Fibroblast of skin of abdomen (primary cell): ENCODE measurements around the gene WDR59.
"Not testable (repeated sequence)": the region's sequence is repeated elsewhere in the genome, so short reads cannot be mapped to it uniquely, and the experiment has no call there.

ENCODE experiments used
- DNase-seq: peaks from one replicate; pipeline ENCODE4 v3.0.0-alpha.2; 2013

Gene WDR59

DNA sequence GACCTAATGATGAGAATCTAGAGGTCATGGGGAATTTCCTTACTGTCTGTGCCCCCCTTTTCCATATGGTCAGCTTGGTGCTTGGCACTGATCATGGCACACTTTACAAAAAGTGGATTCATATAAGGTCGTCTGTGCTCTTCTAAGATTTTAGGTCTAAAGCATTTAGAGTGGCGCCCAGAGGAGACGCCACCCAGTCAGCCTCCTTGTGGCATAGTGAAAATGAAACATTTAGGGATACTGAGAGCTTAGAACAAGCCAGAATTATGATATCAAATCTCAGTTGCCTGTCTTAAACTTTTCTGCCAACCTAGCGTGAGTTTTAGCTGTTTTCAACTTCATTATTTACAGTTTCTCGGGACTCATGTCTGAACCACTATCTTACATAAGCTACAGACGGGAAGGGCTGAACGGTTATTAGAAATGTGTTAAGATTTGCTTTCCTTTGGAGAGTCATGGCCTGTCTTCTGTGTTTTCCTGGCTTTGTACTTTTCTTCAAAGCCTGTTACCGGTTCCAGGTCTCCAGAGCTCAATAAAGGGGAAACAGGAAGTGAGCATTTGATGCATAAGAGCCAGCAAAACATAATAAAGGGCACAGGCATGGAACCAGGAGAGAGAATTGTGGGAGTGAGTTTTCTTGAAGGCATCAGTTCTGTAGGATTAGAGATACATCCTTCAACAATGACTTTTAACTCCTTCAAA, 27.6 kb upstream of the WDR59 start:
- no peak for DNase-seq

DNA sequence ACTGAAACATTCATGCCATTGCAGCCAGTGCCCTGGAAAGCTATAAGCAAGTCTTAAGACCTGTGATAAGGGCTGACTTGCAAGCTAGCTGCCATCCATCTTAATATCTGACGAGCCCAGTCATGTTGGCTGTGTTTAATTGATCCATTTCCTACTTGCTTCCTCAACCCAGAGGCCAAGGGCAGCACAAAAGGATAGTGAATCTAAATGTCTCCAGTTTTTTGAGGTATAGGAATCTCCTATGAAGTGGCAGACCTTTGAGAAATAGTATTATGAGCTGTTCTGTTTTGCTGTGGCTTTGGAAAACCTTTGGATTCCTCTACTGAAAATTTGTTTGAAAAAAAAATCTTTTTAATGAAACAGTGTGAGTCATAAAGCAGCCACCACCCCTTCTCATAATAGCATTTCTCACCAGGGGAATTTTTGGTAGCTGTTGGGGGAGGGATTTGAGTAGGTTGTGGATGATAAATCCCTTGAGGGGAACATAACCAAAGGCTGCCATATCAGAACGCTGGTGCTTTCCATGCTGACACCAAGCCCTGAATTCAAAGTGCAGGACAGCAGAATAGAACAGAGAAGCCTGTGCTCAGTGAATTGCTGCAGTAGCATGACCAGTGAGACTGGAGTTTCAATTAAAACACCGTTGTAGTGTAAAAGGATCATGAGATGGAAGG, 26.8 kb upstream of the WDR59 start:
- peak; percentile 91 for DNase-seq

DNA sequence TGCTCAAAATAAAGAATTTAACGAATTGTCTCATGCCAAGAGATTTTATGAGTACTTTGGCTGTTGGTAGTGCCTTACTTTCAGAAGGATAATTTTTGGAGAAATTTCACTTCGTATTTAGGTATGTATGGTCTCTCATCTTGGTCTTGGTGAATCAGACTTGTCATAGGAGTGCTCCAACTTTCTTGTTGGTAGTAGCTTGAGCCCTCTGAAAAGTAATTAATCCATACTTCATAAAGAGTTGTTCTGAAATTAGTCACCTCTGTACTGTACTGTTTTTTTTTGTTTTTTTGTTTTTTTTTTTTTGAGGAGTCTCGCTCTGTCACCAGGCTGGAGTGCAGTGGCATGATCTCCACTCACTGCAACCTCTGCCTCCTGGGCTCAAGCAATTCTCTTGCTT, 25.5 kb upstream of the WDR59 start:
- DNase-seq = no peak

DNA sequence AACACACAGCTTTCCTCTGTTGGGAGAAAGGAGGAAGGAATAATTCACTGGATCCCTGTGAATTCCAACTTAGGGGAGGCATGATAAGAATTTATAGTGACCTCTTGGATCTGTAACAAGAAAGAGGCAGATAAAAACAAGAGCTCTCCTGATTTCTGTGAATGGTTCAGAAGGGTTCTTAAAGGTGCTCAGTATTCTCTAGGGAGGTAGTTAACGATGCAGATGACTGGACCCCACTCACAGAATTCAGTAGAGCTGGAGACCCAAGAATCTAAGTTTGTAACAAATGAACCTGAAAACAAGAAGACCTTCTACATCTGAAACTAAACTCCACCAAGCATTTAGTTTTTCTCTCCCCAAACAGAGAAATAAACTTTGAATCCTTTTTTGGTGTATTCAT, 22.5 kb upstream of the WDR59 start:
- DNase-seq = no peak

DNA sequence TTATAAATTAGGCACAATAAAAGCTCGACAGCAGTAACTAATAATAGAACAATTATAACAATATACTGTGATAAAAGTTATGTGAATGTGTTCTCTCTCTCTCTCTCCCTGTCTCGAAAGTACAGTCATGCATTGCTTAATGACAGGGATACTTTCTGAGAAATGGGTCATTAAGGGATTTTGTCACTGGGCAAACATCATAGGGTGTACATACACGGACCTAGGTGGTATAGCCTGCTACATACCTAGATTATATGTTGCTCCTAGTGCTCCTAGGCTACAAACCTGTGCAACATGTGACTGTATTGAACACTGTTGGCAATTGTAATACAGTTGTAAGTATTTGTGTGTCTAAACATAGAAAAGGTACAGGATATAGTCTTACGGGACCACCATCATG, 20.8 kb upstream of the WDR59 start:
- DNase-seq = no peak

DNA sequence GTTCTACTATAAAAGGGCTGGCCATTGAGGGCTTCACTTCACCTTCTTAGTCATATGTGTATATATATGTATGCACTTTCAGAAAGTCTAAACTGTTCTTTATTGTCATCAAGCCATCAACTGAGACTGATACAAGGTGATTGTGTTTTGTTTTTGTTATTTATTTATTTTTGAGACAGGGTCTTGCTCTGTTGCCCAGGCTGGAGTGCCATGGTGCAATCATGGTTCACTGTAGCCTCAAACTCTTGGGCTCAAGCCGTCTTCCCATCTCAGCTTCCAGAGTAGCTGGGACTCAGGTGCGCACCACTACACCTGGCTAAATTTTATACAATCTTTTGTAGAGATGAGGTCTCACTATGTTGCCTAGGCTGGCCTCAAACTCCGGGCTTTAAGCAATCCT, 19.5 kb upstream of the WDR59 start:
- DNase-seq = no peak

DNA sequence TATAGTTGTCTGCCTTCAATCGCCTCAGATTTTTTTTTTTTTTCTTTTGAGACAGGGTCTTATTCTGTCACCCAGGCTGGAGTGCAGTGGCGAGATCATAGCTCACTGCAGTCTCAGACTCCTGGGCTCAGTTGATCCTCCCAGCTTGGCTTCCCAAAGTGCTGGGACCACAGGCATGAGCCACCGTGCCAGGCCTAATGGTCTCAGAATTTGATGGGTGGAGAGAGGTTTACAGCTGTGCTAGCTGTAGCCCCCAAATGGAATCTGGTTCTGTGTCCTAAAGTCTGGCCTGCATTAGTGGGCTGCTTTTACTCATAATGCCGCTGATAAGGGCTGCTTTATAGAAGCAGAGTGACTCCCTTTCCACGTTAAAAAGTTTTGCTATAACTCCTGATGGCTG, 19.0 kb upstream of the WDR59 start:
- no peak for DNase-seq

DNA sequence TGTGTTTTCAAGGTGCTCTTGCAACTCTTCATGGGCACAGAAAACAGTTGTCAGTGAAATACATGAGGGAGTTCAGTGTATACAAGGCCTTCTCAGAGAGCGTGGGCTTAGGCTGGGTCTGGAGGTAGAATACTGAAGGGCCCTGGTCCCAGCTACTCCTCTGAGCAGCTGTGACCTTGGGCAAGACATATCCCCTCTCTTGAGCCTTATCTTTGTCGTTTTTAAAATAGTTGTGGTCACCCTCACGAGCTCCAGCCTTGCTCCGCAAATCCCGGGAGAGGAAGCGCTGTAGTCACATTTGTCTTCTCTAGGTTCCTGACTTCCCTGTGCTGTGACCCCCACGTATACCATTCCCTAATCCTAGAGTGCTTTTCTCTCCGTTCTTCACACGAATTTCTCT, 17.6 kb upstream of the WDR59 start:
- DNase-seq = no peak

DNA sequence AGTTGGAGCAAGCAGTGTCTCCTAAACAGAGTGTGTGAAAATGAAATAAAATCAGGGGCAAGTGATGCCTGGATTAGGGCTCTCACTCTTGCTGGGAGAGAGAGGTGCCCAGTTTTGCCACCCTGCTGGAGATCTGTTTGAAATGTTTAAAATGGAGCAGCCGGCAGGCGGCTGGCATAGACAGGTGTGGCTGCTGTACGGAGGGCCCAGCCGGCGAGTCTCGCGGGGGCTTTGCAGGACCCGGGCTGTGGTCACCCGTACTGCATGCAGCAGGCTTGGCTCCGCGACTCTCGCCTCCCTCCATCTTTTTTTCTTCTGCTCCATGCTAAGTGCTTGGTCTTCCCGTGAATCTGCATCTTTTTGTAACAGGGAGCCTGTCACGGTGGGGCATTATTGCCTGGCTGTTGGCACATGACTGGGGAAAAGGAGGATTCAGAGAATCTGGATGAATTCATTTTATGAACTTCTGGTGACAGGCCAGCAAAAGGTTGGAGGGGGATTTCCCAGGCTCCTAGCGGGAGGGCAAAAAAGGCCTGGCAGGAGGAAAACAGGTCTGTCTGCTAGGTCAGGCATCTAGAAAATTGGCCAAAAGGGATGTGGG, 15.7 kb upstream of the WDR59 start:
- DNase-seq = peak; percentile 23

DNA sequence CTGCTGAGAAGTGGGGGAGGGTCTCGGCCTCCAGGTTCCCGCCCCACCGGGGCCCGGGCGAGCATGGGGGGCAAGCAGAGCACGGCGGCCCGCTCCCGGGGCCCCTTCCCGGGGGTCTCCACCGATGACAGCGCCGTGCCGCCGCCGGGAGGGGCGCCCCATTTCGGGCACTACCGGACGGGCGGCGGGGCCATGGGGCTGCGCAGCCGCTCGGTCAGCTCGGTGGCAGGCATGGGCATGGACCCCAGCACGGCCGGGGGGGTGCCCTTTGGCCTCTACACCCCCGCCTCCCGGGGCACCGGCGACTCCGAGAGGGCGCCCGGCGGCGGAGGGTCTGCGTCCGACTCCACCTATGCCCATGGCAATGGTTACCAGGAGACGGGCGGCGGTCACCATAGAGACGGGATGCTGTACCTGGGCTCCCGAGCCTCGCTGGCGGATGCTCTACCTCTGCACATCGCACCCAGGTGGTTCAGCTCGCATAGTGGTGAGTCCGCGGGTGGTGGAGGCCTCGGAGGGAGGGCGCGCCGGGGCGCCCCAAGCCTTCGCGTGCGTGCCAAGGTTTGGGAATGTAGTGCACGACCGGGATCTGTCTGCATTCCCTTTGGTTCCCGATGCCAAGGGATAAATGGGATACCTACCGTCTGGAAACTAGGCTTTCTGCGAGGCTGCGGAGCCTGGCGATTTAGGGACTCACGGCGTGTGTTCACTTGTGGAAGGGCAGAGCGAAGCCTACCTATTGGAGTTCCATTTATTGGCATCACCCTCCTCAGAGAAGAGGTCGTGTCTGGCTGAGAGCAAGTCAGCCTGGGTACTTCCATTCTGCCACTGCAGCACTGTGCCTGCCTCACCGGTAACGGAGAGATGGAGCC, 14.9 kb upstream of the WDR59 start:
- peak; percentile 41 for DNase-seq

DNA sequence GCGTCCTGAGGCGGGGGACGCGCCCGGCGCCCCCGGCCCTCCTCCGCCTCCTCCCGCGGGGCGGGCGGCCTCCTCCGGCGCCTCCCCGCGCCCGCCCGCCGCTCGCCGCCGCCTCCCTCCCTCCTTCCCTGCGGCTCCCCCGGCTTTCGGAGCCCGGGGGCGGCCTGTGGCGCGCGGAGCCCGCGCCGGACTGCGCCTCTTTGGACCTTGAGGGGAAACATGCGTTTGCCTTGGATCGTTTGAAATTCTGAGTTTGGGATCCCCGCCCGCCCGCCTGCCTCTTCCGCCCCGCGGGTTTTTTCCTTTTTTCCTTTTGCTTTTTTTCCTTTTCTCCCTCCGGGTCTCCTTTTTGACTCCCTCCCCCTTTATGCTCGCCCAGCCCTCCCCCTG, 14.3 kb upstream of the WDR59 start:
- DNase-seq = peak; percentile 33

DNA sequence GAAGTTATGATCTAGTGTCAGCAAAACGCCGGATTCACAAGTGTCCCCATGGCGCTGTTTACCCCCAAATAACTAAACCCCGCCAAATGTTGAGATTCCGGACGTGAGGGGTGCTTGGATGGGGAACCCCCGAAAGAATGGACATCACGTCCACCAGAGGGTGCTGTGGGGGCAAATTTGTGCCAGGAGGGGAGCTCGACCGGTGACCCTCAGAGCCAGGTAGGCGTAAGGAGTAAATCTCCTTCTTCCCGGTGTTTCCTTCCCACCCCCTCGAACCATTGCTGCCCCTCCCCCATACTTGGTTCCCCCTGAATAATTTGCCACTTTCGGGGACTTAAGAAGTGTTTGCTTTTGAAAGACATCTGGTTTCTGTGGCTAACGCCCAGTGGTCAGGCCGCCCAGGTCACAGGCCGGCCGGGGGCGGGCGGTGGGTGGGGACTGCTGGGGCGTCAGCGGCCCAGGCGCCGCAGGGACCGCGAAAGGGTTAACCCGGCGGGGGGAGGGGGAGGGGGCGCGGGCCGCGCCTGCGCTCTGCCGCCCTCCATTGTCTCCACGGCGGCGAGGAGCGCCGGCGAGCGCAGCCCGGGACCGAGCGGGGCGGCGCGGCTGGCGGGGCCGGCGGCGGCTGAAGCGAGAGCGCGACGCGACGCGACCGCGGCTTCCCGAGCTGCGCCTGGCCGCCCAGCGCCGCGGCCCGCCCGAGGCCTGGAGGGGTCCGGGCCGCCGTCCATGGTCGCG, 13.7 kb upstream of the WDR59 start, which contains the start of gene ZNRF1:
ZNRF1 (plus strand) TSS at position 544 of the 738 bp plus-strand sequence. CDS start 648 bp downstream, outside the sequence.
- peak; percentile 76 for DNase-seq

DNA sequence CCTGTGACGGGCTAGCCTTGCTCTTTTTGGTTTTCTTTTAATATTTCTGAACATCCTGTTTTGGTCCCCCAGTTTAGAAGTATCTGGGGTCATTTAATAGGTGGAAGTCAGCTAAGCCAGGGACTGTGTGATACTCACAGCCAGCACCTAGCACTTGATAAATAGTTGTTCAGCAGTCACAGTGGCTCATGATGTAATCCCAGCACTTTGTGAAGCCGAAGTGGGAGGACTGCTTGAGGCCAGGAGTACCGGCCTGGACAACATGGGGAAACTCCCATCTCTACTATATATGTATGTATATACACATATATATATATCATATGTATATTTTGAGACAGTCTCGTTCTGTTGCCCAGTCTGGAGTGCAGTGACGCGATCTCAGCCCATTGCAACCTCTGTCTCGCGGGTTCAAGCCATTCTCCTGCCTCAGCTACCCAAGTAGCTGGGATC, 12.1 kb upstream of the WDR59 start:
- no peak for DNase-seq

DNA sequence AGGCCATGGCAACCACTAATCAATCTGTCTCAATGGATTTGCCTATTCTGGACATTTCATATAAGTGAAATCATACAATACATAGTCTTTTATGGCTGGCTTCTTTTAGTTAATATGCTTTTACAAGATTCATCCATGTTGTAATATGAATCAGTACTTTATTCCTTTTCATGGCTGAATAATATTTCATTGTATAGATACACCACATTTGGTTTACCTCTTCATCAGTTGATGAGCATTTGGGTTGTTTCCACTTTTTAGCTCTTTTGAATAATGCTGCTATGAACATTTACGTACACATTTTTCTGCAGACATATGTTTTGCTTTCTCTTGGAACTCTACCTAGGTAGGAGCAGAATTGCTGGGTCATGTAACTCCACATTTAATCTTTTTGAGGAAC, 11.1 kb upstream of the WDR59 start:
- DNase-seq = no peak

DNA sequence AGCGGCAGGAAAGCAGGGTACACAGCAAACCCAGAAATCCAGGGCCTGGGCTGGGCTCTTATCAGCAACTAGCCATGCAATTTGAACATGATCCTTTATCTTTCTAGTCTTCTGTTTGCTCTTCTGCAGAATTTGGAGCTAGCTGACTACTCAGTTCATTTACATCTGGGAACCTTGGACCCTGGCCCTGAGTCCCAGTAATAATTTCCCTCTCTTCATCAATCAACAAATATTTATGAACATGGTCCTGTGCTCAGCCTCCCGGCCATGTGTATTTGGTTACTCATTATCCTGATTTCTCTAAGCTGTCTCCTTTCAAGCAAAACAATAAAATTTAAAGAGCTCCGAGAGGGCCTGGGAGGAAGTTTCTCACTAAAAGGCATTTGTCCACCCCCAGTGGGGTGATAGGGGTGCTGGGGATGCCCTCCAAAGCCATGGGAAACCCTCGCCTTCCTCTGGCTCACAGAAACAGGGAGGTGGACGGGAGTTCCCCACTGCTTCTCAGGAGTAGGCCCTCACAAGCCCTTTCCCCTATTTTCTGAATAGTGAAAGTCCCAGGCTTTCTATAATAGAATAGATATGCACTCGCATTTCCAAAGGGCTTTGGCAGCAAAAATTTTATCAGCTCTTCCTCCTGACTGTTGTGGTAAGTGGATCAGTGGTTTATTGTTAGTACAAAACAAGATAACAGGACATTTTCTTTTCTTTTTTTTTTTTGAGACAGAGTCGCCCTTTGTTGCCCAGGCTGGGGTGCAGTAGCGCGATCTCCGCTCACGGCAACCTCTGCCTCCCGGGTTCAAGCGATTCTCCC, 6.9 kb upstream of the WDR59 start:
- no peak for DNase-seq

DNA sequence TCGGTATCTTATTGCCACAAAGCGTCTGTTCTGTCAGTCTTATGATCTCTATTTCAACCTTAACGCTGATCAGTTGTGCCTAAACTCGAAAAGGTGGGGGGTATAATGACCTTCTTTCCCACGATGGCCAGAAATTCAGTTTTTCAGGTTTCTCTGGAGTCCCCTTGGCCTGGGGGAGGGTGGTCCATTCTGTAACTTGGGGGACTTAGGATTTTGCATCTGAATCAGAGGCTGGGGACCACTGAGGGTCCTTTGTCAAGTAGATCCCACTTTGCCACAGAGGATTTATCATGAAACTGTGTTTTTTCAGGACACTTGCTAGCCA, 6.3 kb upstream of the WDR59 start:
- no peak for DNase-seq

DNA sequence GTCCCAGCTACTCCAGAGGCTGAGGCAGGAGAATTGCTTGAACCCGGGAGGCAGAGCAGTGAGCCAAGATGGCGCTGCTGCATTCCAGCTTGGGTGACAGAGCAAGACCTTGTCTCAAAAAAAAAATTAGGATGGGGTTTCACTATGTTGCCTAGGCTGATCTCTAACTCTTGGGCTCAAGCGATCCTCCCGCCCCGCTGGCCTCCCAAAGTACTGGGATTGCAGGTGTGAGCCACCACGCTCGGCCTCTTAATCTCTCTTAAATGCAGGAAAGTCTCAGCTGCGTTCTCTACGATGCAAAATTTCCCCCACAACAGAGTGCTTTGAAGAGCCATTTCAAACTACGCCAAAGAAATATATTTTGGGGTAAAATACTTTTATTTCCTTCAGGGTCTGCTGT, 5.9 kb upstream of the WDR59 start:
- DNase-seq = no peak

DNA sequence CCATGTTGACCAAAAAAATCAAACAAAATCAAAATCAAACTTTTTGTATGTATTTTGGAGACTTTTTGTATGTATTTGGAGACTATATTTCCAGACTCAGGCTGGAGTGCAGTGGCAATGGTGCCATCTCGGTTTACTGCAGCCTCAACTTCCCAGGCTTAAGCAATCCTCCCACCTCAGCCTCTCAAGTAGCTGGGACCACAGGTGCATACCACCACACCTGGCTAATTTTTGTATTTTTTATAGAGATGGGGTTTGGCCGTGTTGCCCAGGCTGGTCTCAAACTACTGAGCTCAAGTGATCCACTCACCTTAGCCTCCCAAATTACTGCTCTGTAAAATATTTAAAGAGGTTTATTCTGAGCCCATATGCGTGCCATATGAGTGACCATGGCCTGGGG, 4.9 kb upstream of the WDR59 start:
- not testable (repeated sequence) for DNase-seq

DNA sequence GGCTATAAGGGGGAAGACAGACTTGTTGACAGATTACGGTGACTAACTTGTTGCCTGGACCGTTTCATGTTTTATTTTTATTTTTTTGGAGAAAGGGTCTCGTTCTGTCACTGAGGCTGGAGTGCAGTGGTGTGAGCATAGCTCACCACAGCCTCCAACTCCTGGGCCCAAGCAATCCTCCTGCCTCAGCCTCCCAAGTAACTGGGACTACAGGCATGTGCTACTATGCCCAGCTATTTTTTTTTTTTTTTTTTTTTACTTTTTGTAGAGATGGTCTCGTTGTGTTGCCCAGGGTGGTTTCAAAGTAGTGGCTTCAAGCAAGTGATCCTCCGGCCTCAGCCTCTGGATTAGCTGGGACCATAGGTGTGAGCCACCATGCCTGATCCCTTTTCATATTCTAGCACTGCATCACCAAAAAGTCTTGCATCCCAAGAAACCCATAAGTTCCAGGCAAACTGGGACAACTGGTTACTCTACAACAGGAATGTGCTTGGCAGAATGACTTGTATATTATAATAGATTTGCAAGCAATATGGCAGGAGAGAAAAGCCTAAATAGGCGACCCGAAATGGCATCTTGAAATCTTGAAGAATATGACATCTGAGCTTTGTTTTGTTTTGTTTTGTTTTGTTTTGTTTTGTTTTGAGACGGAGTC, 2.2 kb upstream of the WDR59 start:
- no peak for DNase-seq

DNA sequence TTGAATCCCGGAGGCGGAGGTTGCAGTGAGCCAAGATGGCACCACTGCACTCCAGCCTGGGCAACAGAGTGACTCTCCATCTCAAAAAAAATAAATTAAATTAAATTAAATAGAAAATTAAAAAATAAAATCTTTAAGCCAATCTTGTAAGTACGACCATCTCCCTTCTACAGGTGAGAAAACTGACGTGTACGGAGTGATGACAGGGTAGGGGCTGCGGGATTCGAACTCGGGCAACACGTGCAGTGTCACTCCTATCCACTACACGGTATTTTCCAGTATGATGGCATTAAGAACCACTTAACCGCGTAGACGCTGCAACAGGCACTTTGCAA, 762 bp downstream of the WDR59 start:
- DNase-seq = no peak

DNA sequence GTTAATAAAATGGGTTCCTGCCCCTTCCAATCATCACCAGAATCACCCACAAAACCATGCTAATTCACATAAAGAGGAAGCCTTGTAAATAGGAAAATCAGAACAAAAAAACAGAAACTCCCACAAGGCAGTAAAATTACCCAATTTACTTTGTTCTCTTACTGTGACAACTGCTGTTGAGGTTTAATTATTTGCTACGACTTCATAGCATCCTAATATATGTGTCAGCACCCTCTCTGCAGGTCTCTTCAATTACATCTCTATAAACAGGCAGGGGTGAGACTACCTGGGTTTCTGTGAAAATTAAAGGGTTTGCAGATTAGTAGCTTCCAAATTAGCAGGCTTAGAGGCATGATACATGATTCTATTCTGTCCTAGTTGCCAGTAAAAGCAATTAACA, 2.7 kb downstream of the WDR59 start:
- DNase-seq = no peak
